ENCODE results near the gene PPIL6.

PPIL6 gene

DNA sequence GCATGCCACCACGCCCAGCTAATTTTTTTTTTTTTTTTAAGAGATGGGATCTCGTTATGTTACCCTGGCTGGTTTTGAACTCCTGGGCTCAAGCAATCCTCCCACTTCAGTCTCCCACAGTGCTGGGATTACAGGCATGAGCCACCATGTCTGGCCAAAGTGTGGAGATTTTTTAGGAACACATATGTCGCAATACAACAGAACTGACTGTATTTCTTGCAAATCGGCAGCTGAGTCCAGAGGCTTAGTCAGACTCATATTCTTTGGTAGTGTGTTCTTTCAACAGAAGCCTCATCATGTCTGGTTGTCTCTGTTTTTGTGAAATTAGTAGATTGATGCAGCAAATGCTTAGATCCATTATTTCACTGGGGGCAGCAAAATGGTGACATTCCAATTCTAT is 34.2 kb downstream of the PPIL6 start:
- in situ Hi-C loops (cut with MboI; ENCODE audit: low sequenced_read_pairs): no loop called here

DNA sequence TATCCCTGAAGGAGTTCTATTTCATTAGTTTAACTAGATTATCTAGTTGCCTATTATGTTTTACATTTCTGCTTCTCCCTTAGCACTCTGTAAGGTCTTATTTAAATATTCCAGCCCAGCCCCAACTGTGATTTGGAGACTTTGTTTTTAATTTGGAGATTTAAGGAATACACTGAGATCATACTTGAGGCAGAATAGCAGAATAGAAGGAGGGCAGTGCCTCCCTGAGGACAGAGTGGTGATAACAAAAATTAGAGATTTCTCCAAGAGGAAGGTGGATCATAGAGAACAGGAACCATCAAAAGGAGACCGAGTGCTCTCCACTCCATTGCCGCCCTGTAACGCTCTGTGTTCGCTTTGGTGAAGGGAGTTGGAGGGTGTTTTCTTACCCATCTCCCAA is 43.4 kb downstream of the PPIL6 start:
- in situ Hi-C loops (cut with MboI; ENCODE audit: low sequenced_read_pairs): loop anchor here (25.0 kb wide), 1 partner anchor 860 kb away; no protein-coding TSS in a partner anchor

DNA sequence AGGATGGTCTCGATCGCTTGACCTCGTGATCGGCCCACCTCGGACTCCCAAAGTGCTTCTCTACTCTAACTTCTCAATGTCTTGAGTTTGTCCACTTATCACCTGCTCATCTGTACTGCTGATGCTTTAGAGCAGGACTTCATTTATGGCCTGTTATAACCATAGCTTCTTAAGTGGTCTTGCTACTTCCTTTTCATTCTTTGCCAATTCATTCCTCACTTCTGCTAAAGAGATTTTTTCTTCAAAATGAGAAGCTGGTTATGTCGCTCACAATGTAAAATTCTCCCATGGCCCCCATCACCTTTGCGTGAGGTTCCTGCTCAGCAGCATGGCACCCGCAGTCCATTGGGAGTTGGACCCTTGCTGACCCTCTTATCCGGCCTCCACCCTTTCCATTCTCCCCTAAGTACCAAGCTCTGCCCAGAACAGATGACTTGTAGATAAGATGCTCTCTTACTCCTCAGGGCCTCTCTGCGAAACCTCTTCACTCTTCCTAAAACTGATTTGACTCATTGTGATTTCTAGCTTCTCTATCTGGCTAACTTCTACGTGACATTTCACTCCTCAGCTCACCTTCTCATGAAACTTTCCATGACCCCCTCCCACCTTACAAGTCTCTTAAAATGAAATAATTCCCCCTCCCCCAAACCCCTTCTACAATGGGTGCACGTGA is 44.2 kb downstream of the PPIL6 start:
- in situ Hi-C loops (cut with MboI; ENCODE audit: low sequenced_read_pairs): loop anchor here (25.0 kb wide), 1 partner anchor 859 kb away; no protein-coding TSS in a partner anchor

DNA sequence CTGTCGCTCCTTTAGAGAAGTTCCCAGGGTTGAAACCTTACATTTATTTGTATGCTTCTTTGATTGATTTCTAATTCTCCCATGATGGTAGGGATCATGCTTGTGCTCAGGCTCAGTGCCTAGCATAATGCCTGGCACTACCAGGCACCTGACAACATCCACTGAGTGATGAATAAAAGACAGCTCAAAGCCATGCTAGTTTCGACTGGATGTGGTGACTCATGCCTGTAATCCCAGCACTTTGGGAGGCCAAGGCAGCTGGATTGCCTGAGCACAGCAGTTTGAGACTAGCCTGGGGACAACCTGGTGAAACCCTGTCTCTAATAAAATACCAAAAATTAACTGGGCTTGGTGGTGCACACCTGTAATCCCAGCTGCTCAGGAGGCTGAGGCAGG is 46.5 kb downstream of the PPIL6 start:
- in situ Hi-C loops (cut with MboI; ENCODE audit: low sequenced_read_pairs): loop anchor here (25.0 kb wide), 1 partner anchor 857 kb away; no protein-coding TSS in a partner anchor

DNA sequence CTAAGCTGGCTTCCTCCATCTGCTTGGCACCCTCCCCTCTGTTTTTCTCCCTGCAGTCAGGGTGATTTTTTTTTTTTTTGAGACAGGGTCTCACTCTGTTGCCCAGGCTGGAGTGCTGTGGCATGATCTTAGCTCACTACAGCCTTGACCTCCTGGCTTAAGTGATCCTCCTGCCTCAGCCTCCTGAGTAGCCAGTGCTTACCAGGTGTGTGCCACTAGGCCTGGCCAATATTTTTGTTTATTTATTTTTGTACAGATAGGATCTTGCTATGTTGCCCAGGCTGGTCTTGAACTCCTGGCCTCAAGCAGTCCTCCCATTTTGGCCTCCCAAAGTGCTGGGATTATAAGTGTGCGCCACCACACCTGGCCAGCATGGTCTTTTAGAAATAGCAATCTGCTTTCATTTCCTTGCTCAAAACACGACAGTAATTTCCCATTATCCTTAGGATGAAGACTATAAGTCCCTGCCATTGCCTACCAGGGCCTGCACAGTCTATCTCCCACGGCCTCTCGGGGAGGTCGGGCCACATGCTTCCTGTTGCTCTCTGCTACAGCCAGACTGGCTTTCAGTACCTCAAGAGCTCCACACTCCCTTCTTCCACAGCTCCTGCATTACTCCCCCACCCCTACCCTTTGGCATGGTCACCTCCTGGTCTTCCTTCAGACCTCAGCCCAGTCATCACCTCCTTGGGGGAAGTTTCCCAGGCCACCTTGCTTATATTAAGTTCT is 47.1 kb downstream of the PPIL6 start:
- in situ Hi-C loops (cut with MboI; ENCODE audit: low sequenced_read_pairs): loop anchor here (25.0 kb wide), 1 partner anchor 856 kb away; no protein-coding TSS in a partner anchor

DNA sequence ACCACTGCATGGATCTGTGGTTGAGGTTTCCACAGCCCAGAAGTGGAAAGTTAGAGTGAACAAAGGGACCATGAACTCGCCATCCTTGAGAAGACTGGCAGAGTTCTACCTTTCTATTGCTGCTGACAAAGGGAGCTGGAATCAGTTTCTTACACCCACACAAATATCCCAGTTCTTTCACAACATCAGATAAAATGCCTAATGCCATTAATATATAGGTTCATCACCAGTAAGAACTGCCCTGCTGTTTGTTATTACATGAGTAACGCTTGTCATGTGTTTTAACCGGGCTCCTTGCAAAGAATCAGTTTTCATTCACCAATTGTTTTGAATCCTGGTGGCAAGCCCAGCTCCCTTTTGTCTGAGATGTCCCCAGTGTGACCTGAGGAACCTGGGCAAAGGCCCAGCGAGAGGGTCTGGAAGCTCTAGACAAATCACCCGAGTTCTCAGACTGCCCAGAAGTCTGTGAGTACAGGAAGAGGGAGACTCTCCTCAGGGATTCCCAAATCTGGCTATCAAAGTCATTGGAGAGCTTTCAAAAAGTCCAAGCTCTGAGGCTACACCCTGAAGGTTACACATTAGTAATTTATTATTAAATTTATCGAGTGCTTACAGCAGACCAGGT is 50.7 kb downstream of the PPIL6 start:
- in situ Hi-C loops (cut with MboI; ENCODE audit: low sequenced_read_pairs): loop anchor here (25.0 kb wide), 1 partner anchor 852 kb away; no protein-coding TSS in a partner anchor

DNA sequence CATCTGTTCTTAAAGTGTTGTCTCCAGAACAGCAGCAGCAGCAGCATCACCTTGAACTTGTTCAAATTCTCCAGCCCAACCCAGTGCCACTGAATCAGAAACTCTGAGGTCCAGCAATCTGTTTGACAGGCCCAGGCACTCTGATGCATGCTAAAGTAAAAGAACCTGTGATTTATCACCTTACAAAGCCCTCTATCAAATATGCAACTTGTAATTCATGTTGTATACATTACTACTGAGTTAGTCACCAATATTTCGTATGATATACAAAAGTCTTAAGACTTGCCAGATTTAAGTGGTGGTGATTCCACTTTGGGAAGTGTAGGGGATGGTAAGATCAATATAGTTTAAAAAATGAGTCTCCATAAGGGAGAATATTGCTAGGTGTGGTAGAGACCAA is 52.2 kb downstream of the PPIL6 start:
- in situ Hi-C loops (cut with MboI; ENCODE audit: low sequenced_read_pairs): loop anchor here (25.0 kb wide), 1 partner anchor 851 kb away; no protein-coding TSS in a partner anchor

DNA sequence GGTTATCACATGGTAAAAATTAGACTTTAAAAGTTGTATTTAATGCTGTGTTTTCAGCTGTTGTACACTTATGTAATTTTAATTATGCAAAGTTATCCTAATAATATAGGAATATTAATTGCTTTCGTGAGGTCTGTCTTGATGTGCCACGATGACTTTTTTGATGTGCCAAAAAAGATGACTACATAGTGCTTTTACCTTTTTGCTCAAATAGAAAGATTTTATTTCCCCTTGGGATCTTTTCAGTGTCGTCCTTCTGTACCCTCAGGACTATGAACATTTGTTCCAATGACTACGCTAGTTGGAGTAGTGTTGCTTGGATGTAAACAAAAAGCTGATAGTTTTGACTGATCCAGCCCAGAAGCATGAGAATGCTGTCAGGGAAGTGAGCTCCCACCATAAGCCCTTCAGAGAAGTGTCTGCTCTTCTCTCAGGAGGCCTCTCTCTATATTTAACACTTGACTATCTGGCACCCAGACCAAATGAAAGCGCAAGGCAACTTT is 56.9 kb downstream of the PPIL6 start:
- in situ Hi-C loops (cut with MboI; ENCODE audit: low sequenced_read_pairs): loop anchor here (25.0 kb wide), 1 partner anchor 846 kb away; no protein-coding TSS in a partner anchor

DNA sequence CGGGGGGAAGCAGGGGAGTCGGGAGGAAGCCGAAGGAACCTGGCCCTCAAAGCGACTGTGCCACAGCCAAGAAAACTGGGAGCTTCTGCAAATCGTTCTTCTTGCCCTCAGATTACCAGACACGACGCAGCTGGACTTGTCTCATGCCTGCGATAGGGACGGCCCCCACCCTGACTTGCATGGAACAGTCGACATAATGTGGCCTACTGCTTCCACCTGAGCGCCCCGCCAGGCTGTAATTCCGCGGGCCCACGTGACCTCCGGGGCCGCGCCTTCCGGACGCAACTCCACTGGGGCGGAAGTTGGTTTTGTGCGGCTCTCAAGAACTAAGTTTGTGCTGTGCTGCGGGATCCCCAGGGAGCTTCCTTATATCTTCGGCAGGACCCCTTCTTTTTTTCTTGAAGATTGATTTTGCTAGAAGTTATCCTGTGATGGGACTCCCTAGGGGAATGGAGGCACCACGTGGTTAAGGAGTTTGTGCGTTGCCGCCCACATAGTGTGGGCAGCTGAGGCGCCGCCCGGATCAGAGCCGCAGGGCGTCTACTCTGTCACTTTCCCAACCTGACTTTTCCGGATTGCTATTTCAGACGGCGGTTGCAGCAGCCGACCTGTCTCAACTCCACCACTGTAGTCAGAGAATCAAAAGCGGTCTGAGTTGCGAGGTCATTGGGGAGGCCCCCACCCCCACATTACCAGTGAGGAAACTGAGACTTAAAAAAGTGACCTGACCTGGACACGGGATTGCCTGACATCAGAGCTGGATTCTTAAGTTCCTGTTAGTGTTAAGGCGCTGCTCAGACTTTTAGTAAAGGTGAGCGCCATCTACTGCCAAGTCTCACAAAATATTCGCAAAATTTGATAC is 57.6 kb downstream of the PPIL6 start:
- in situ Hi-C loops (cut with MboI; ENCODE audit: low sequenced_read_pairs): loop anchor here (25.0 kb wide), 1 partner anchor 846 kb away; no protein-coding TSS in a partner anchor

DNA sequence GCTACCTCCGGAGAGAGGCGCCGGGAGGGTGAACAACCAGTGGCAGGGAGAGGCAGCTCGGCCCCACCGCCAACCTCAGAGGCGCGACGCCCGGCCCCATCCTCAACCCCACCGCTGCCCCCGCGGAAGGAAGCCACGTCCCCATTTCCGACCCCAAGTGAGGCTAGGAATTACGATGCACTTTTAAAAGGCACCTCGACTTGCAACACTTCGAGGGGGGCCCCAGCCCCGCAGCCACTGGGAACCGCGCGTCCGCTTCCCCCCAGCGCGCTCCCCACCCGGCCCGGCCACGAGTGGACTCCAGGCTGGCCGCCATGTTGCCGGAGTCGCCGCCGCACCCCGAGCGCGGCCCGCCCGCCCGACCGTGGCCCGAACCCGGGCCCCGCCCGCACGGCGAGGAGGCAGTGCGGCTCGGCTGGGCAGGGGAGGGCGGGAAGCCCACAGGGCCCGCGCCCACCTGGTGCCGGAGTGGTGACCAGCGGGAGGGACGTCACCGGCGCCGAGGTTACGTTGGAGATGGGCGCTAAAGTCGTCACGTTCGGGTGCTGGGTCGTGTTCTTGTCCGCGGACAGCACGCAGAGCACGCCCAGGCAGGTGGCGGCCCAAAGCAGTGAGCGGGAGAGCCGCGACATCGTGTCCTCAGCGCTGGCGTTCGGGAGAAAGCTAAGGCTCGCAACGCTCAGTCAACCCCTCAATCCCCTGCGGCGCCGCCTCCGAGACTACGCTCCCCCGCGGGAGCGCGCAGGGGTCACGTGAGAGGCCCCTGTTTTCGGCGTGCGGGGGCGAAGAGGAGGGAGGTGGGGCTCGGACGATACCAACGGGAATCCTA is 58.5 kb downstream of the PPIL6 start, which contains the start of gene CD164:
Gene CD164 (minus strand): TSS at position 721 of the 829 bp plus-strand sequence. CDS start 89 bp downstream, at position 632.
- in situ Hi-C loops (cut with MboI; ENCODE audit: low sequenced_read_pairs): loop anchor here (25.0 kb wide), 1 partner anchor 845 kb away; no protein-coding TSS in a partner anchor

DNA sequence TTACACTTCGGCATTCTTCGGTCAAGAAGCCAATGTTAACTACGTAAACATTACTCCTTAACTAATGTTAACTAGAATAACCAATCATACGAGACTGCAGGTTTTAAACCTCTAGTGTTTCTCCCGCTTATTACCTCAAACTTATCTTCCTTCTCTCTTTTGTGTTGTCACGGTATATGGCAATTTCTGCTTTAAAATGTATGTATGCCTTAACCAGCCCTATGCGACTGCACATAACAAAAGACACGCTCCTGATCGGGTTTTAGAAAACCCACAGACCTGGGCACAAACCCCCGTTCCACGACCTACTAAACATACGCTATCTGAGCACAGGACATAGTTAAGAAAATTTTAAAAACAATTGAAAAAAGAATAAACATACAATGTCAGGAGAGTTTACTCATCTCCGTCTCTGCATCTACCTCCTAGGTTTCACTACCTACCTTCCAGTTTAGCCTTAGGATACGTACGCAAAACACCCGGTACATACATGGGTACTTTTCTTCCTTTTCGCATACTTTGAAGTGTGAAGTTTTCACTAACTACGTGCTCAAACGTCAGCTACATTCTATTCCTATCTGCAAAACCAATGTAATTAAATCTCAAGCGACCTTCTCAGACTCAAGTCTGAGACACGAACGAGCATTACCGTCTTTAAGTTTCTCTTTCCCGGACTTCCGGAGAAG is 59.2 kb downstream of the PPIL6 start:
- in situ Hi-C loops (cut with MboI; ENCODE audit: low sequenced_read_pairs): loop anchor here (25.0 kb wide), 1 partner anchor 844 kb away; no protein-coding TSS in a partner anchor

DNA sequence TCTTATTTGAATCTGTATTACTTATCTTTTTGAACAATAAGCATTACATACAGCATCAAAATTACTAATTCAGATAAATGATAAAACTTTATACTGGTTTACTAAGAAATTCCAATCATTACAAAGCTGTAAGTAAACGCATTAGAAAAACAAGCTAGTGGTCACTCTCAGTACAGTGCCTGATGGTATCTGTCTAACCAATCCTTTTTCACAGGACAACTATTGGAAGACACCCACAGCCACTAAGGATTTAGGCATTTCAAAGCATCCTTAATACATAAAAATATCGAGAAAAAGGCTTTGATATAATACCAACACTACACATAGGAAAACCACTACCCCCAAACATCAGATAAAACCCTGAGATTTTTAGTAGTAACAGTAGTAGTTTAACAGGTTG is 60.7 kb downstream of the PPIL6 start:
- in situ Hi-C loops (cut with MboI; ENCODE audit: low sequenced_read_pairs): loop anchor here (25.0 kb wide), 1 partner anchor 842 kb away; no protein-coding TSS in a partner anchor

DNA sequence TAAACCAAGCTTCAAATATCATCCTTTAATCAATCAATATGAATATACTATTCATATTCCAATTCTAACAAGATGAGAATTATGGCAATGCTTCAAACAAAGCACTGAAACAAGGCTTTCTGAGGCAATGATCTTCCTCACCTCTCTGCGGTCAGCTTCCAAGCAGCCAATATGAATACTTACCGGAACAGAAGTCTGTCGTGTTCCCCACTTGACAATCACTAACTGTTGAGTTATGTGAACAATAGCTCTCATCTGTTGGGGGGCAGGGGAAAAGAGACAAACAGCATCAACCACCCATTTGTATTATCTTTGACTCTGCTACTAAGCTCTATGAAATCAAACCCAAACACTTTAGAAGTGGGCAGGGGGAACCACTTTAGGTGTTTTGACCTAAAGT is 62.7 kb downstream of the PPIL6 start:
- in situ Hi-C loops (cut with MboI; ENCODE audit: low sequenced_read_pairs): loop anchor here (25.0 kb wide), 1 partner anchor 840 kb away; no protein-coding TSS in a partner anchor

DNA sequence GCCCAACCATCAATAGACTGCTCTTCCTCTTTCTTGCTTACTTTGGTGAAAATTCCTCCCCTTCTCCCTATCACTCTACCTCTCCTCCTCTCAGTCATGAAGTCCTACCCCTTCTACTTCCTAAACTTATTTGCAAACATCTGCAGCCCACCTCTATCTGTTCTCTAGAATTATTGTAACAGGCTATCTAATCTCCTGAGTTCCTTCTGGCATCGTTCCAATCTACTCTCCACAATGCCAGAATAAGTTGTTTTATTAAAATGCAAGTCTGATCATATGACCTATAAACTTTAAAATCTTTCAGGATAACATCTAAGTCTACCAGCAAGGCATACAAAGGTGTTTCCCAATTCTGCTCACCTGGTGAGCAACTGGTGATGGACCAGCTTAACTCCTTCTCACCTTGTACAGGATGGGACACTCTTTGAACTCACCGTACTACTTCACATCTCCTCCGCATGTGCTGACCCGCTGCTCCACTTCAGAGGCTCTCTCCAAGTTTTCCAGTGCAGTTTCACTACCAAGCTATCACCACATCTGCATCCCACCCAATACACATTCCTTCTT is 66.0 kb downstream of the PPIL6 start:
- in situ Hi-C loops (cut with MboI; ENCODE audit: low sequenced_read_pairs): no loop called here

DNA sequence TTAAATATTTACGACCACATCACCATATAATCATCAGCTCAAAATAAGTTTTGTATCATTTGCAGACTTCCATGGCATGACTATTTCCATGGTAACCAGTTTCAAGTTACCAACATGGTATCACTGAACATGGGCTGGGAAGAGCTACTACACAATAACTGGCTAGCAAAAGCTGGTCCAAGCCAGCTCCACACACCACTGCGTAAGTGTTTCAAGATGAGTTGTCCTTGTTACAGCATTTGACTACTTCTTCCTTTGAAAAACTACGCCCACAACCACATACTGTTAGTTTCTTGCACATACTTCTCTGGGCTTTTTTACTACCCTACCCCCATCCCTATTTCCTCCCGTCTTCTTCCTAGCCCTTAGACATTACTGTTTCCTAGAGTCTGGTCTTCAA is 66.7 kb downstream of the PPIL6 start:
- in situ Hi-C loops (cut with MboI; ENCODE audit: low sequenced_read_pairs): no loop called here

DNA sequence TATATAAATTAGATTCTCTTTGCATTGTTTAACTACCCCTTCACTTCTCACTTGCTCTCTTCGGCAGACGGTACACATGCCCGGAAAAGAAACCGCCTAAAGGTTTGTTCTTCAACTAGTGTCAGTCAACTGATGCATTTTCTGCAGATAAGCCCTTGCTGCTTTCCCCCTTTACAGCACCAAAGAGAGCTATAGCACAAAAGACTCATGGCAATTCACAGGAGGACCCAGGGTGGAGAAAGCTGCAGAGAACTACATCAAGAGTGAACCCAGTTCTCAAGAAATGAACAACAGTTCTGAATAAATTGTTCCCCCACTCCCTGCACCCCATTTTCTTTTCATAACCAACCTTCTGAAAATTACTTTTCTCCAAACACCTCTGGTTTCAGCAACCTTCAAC is 67.1 kb downstream of the PPIL6 start:
- in situ Hi-C loops (cut with MboI; ENCODE audit: low sequenced_read_pairs): no loop called here

DNA sequence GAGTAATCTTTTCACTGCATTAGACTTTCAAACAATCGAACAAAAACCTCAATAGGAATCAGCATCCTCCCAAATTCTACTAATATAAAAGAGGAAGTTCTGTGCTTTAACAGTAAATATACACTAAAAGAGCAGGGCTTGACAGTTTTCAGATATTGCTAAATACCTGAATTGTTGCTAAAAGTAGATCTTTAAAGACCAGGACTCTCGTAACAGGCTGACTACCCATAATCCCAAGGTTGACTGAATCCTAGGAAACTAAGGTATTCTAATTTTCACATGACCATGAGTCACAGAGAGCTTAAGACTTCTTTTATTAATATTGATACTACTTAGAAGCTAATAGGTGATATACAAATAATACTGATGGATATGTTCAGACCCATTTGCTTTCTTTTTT is 68.3 kb downstream of the PPIL6 start:
- in situ Hi-C loops (cut with MboI; ENCODE audit: low sequenced_read_pairs): no loop called here

DNA sequence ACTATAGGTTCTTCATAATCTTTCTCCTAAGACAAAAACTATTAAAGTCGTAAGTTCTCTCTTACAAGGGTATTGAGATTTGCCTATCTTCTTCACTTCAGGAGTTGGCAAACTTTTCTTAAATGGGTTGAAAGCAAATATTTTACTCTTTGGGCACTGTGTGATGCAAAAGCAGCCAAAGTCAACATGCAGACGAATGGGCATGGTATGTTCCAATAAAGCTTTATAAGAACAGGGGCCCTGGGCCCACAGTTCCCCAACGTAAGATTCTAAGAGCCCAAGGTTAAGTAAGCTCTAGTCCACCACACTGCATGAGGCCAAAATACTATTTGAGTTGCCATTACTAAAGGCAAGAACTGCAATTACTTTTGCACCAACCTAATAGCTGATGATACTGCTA is 69.6 kb downstream of the PPIL6 start:
- in situ Hi-C loops (cut with MboI; ENCODE audit: low sequenced_read_pairs): no loop called here

Data from HL-60/S4 treated with retinoic acid at 250 ng/mL for 4 days and 3 days (cell line).